Fibroblast of the conjunctiva (primary cell): ENCODE data around the gene SKA2.
"Not testable (repeated sequence)": the region's sequence is repeated elsewhere in the genome, so short reads cannot be mapped to it uniquely, and the experiment has no call there.

Experiments used
- DNase-seq: peaks from one replicate; pipeline ENCODE4 v3.0.0-alpha.2; 2010; ENCODE audit warnings: low read depth

SKA2 gene, protein sequence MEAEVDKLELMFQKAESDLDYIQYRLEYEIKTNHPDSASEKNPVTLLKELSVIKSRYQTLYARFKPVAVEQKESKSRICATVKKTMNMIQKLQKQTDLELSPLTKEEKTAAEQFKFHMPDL

DNA sequence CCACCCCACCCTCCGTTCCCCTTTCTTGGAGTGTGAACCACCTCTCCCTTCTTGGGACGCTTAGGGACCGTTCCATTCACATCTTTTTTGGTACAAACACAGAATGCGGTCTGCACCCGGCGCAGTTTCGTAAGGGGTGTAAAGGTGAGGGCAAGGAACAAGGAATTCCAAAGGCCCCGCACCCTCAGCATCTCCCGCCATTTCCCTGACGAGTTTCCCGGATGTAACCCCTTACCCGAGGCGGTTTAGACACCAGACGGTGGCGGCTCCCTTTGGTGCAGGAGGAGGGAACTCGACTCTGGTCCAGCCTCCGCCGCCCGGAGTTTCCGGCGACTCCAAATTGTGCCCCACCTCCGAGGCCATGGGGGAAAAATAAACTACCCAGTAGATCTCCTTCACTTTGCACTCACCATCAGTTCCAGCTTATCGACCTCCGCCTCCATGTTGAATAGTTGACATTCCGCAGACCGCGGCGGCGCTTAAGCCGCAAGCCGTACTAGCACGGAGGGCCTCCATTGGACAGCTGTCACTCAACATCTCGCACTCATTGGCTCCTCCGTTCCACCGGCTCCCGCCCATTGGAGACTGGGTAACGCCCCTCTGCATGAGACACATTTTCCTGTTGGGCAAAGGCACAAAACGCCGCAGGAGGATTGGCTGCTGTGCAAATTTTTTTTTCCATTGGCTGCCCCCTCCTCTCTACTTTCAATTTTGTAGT lies at the start of gene SKA2:
Gene SKA2 (minus strand): TSS at position 466 of the 718 bp plus-strand sequence. CDS start 23 bp downstream, at position 443.
- no peak for DNase-seq

DNA sequence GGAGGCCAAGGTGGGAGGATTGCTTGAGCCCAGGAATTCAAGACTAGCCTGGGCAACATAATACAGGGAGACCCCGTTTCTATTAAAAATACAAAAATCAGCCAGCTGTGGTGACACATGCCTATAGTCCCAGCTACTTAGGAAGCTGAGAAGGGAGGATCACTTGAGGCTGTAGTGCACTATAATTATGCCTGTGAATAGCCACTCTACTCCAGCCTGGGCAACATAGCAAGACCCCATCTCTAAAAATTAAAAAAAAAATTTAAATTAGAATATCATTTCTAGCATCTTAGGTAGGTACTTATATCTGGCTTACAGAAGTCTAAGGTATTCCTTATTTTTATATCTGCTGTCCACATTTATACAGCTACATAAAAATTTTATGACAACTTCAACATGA lies 47.3 kb upstream of the SKA2 start:
- DNase-seq, result no peak

DNA sequence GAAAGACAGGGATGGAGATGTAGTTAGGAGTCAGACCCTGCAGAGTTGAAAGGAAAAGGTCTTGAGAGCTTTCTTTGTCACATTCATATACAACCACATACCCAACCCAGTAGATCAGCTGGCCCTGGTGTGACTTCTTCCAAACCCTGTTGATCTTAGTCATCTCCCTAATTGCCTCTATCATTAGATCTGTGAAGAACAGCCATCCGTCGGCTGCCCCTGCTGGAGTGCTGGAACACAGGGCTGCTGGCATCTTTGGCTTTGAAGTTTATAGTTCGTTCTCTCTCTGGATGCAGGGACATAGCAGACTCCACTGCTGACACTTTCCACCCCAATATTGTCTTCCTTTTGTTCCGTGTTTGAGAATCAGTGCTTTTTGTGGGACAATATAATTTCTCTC lies 44.4 kb upstream of the SKA2 start:
- no peak for DNase-seq

DNA sequence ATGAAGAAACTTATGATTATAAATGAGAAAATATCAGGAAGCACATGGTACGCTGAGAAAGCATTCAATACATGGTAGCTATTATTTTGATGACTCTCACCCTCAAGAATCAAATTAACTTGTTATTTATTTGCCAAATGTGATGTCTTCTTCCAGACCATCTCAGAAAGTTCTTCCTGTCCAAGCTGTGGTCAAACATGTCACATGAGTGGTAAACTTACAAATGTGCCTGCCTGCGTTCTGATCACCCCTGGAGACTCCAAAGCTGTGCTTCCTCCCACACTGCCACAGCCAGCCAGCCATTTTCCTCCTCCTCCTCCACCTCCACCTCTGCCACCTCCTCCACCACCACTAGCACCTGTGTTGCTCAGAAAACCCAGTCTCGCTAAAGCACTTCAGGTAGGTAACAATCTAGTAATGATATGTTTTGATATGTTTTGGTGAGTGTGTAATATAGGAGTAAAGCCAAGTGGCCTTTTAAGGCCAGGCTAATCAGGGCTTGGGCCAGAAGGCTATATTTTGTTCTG lies 38.4 kb upstream of the SKA2 start:
- no peak for DNase-seq

DNA sequence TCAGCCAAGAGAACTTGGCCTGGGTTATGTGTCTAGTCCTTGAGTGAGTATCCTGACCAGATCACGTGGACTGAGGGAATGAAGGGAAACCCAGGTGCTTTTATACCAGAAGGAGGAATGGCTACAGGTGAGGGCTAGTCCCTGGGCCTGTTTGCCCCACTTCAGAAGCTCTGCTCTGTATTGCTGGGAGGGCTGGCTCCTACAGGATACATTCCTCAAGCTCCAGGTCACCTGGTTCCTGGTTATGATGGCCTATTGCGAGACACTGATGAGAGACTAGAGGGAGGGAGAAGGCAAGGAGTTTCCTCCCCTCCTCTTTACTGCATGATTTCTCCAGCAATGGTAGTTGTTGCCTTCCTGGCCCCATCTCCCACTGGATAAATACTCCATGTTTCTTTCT lies 35.8 kb upstream of the SKA2 start:
- DNase-seq, result no peak

DNA sequence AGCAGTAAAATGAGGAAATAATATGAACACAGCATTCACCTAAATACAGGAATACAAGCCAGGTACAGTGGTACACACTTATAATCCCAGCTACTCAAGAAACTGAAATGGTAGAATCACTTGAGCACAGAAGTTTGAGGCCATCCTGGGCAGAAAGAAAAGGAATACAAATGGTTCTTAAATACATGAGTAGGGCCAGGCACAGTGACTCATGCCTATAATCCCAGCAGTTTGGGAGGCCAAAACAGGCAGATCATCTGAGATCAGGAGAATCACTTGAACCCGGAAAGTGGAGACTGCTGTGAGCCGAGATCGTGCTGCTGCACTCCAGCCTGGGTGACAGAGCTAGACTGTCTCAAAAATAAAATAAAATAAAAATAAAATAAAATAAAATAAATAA lies 31.9 kb upstream of the SKA2 start:
- no peak for DNase-seq

DNA sequence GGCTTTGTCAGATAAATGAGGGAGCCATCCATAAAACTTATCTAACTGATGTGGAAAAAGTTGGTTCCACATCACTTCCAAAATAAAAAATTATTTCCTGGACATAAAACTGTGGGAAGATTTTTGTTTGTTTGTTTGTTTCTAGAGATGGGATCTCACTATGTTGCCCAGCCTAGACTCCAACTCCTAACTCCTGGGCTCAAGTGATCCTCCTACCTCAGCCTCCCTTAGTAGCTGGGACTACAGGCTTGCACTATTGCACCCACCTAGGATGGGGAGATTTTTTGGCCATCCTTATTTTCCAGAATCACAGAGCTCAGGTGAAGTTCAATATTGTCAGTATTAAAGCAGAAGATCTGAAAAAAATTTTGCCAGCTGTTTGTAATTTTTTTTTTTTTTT lies 31.0 kb upstream of the SKA2 start:
- no peak for DNase-seq

DNA sequence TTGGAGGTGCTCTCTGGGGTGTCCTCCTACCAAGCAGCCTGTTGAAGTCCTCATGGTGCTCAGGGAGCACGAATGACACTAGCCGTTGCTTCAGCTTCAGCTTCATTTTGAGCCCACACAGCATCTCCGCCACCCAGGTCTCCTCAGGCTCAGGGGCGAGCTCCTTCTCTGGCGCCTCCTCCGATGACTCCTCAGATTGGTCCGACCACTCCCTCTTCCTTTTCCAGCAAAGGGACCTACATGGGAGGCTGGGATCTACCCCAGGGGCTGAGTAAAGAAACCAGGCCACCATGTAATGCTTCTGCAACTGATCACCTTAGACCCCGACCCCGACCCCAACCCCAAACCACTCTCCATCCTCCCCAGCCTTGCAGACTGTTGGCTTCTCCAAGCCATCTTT lies 26.5 kb upstream of the SKA2 start:
- DNase-seq, result no peak

DNA sequence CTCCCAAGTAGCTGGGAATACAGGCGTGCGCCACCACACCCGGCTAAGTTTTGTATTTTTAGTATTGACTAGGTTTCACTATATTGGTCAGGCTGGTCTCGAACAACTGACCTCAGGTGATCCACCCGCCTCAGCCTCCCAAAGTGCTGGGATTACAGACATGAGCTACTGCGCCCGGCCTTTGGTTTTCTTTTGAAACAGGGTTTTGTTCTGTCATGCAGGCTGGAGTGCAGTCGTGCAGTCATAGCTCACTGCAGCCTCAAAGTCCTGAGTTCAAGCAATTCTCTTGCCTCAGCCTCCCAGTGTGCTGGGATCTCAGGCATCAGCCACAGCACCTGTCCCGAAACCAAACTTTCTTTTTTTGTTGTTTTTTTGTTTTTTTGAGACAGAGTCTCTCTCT lies 25.6 kb upstream of the SKA2 start:
- DNase-seq, result no peak

DNA sequence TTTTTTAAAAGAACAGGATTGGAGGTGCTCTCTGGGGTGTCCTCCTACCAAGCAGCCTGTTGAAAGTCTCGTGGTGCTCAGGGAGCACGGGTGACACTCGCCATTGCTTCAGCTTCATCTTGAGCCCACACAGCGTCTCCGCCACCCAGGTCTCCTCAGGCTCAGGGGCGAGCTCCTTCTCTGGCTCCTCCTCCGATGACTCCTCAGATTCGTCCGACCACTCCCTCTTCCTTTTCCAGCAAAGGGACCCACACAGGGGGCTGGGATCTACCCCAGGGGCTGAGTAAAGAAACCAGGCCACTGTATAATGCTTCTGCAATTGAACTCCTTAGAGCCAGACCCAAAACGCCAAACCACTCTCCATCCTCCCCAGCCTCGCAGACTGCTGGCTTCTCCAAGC lies 24.6 kb upstream of the SKA2 start:
- DNase-seq, result not testable (repeated sequence)

DNA sequence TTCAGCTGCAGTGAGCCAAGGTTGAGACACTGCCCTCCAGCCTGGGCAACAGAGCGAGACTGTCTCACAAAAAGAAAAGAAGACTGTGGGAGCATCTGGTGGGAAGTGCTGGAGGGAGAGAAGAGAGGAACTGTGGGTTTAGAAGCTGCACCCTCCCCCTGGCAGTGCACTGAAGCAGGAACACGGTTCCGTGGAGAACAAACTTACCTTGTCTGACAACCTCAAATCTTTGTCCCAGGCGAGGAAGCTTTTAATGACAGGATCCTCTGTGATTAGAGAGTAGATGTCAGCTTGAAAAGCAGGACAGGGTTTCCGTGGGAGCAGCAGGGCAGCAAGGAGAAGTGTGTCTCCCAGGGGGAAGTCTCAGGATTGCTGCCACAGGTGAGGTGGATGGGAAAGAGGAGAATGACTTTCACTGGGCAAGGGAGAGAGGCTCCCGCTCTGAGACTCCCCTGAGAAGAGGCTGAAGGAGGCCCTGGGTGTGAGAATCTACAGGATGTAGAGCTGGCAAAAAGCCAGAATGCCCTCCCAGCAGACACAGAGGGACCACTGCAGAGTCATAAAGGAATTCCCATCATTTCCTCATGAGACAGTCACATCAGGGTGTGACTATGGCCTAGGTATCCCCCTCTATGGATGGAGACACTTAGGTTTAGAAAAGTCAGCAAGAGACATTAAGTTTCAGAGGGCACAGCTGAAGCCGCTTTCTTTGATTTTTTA lies 23.4 kb upstream of the SKA2 start:
- DNase-seq, result no peak

DNA sequence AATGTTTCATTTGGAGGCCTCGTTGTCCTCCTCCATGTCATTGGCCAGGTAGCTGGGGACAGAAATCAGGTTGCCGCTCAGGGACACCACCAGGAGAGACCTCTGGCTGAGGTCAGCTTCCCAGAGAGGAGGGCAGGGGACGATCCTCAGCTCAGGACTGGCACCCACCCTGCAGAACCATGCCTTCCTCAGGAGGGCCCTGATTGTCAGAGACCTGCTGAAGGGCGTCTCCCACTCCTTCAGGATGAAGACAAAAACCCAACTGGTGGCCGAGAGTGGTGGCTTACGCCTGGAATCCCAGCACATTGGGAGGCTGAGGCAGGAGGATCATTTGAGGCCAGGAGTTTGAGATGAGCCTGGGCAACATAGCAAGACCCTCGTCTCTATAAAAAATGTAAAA lies 20.1 kb upstream of the SKA2 start:
- no peak for DNase-seq

DNA sequence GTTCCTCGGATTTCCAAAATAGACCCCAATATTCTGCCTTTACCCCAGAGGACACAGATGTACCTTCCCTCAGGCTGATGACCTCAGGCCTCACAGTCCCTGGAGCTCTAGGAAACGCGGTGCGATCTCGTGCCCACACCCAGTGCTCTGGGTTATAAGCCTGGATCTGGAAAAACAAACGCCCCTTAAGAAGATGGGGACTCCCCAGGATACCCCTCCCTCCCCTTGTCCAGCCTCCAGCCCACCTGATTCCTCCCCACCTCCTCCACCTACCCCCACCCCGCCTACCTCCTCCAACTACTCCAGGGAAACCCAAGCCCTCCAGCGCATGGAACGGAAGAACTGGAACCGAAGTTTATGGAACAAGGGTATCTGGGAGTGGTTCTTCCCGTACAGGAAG lies 19.7 kb upstream of the SKA2 start:
- DNase-seq, result no peak

DNA sequence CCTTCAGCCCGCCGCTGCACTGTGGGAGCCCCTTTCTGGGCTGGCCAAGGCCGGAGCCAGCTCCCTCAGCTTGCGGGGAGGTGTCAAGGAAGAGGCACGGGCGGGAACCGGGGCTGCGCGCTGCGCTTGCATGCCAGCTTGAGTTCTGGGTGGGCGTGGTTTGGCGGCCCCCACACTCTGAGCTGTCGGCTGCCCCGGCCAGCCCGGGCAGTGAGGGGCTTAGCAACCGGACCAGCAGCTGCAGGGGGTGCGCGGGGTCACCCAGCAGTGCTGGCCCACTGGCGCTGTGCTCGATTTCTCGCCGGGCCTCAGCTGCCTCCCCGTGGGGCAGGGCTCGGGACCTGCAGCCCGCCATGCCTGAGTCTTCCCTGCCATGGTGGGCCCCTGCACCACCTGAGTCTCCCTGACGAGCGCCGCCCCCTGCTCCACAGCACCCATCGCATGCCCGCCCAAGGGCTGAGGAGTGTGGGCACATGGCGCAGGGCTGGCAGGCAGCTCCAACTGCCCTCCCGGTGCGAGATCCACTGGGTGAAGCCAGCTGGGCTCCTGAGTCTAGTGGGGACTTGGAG lies 17.5 kb upstream of the SKA2 start:
- no peak for DNase-seq

DNA sequence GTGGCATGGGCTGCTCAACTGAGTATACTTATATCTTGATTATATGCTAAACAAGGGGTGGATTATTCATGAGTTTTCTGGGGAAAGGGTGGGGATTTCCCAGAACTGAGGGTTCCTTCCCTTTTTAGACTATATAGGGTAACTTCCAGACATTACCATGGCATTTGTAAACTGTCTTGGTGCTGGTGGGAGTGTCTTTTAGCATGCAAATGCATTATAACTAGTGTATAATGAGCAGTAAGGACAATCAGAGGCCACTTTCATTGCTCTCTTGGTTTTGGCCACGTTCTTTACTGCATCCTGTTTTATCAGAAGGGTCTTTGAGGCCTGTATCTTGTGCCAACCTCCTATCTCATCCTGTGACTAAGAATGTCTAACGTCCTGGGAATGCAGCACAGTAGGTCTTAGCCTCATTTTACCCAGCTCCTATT lies 12.6 kb upstream of the SKA2 start:
- no peak for DNase-seq

DNA sequence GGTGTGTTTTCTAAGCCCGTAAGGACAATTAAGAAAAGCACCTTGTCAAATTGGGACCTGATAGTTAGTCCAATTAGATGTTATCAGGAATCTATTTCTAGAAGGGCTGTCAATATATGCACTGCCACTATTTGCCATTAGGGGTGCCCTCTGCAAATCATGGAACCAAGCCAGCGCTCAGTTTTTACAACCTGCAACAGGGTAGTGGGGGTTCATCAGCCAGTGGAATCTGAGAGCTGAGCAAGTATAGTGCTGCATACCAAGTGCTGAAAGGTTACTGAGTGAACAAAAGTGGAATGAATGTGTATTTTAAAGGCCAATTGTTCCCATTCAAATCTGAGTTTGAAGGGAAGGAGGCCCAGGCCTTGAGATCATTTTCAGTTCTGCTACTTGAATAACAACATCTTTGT lies 11.0 kb upstream of the SKA2 start:
- DNase-seq, result no peak

DNA sequence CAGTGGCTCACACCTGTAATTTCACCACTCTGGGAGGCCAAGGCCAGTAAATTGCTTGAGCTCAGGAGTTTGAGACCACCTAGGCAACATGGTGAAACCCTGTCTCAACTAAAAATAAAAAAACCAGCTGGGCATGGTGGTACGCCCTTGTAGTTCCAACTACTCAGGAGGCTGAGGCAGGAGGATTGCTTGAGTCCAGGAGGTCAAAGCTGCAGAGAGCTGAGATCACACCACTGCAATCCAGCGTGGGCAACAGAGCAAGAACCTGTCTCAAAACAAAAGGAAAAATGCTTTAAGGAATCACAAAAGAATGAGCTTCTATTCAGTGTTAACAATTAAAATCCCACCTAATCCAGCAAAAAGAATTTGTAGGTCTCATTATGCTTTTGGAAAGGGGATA lies 6.5 kb upstream of the SKA2 start:
- DNase-seq, result no peak

DNA sequence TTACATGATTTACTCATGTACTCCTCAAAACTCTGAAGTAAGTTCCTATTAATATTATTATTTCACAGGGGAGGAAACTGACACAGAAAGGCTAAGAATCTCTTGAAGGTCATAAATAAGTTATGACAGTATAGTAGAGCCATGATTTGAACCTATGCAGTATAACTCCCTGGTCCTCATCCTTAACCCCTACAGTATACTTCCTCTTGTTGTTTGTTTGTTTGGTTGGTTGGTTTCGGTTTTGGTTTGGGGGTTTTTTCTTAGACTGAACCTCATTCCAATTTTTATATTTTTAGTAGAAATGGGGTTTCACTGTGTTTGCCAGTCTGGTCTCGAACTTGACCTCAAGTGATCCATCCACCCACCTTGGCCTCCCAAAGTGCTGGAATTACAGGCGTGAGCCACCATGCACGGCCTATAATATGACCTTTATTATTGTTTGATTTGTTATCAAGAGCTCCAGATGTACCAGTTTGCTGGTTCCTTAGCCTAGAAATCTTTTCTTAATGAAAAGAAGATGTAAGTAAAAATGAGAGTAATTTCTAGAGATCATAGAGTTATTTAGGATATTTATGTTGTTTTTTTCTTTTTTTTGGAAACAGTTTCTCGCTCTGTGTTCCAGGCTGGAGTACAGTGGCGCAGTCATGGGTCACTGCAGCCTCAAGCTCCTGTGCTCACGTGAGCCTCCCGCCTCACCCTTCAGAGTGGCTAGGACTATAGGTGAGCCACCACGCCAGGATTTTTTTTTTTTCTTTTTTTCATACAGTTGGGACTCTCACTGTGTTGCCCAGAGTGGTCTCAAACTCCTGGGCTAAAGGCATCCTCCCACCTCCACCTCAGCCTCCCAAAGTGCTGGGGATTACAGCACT lies 5.4 kb upstream of the SKA2 start:
- DNase-seq, result no peak

DNA sequence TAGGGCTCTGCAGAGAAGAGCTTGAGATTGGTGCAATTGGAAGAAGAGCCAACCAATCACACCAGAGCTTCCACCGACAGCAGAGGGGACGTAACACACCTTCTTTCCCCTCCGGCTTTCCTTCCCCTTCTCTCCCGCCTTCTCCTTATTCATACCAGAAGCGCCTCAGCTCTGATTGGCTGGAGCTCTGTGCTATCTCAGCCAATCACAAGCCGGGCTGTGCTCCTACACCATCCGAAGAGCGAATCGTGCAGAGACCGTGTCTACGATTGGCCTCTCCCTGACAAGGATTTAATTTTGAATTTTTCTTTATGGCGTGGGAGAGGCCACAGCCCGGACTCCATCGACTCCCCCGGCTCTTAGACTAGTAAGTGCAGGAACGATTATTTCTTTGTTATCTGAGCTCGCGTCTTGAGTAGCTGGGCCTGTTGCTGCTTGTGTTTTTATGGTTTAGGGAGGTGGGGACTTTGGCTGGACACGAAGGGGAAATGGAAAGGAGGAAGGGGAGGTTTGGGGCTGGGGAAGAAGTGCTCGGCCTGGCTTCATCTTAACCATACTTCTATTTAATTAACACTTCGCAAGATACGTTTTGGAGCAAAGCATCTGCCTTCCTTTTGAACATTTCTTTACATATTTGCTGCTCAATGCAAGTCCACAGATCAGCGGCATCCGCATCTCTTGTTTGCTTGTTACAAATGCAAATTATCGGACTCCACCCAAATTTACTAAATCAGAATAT lies 622 bp upstream of the SKA2 start, which contains the start of gene PRR11:
Gene PRR11 (plus strand): TSS at position 308 of the 739 bp plus-strand sequence. CDS start 14,007 bp downstream, outside the sequence.
- DNase-seq, result peak; percentile 100

DNA sequence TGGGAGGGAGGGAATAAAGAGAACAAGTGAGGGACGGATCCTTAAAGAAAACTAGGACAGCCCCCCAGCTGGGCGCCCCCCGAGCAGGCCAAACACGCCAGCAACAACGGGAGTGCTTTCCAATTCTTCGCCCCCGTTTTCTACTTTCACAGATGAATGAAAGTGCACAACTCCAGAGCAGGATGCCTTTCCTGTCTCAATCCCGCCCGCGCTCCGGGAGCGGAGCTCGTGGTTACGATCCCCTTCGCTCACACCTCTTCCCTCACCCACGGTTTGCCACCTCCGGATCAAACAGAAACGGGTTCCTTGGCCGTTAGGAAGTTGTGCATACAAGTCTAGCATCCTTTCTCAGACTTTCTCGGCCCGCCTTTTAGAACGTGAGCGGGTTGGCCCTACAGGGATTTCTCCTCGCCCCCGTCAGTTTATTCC lies 680 bp downstream of the SKA2 start:
- DNase-seq, result no peak

DNA sequence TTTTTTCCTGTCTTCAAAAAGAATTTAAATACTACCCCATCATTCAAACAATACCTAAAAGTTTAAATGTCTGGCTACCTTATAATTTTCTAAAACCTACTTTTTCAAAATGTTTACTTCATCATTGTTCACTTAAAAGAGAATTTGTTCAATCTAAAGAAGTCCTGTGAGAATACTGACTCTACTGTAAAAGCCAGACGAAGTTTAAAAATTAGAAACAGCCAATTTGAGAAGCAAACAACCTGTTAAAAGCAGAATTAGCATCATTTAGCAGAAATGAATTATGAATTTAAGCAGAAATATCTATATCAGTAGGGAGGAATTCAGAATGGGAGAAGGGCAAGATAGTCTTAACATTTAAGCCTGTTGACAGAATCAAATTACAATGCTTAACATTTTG lies 2.1 kb downstream of the SKA2 start:
- no peak for DNase-seq
